Lower lobe of right lung (tissue), 2 donors: ENCODE results near the gene RAP1A. TPM values are rescaled to one million over a fixed set of nuclear protein-coding genes. Genes with fewer than 3 reads are reported as not detected.

Experiments used
- ATAC-seq, 2 donors: fragments of 200-7000 bp; cut with Tn5 transposase; one replicate each; pipeline ENCODE4 v1.9.1; 2020 to 2022; ENCODE audit warnings: mild to moderate bottlenecking in 2 of 2, moderate library complexity in 2 of 2
- DNase-seq: peaks from one replicate; pipeline ENCODE4 v3.0.0-alpha.2; 2020
- H3K27ac ChIP-seq: fragments of 200-600 bp; one replicate; pipeline ENCODE4 v1.8.0; 2022
- H3K27me3 ChIP-seq: fragments of 200-600 bp; one replicate; pipeline ENCODE4 v1.8.0; 2022; ENCODE audit warnings: low read depth
- H3K36me3 ChIP-seq: fragments of 200-600 bp; one replicate; pipeline ENCODE4 v1.8.0; 2022; ENCODE audit warnings: mild to moderate bottlenecking
- H3K4me1 ChIP-seq: fragments of 200-600 bp; one replicate; pipeline ENCODE4 v1.8.0; 2022
- H3K4me3 ChIP-seq: fragments of 200-600 bp; one replicate; pipeline ENCODE4 v1.8.0; 2022; ENCODE audit warnings: mild to moderate bottlenecking
- H3K9me3 ChIP-seq: fragments of 200-600 bp; one replicate; pipeline ENCODE4 v1.8.0; 2022
- intact Hi-C: fragments of 100-400 bp; cut with DNase I; formaldehyde crosslinking; loops from one replicate; pipeline ENCODE4 v1.11.0; 2022
- total RNA-seq: library from RNA; stranded (reverse); fragmentation: NEBNext Ultra II Directional; extraction: Animal tissue kit (Norgen Biotek cat#: 25700); gene quantifications from one replicate; pipeline ENCODE4 v1.2.1, GENCODE V29; 2021
- TF ChIP-seq, protein P1 (sequence below): fragments of 200-600 bp; IDR thresholded peaks from one replicate; pipeline ENCODE4 v1.8.0; 2022; ENCODE audit warnings: antibody characterized with exemption, mild to moderate bottlenecking
- donor health status: DM: no; HTN: yes; CAD: no; lungs with severe emphysema.

Gene RAP1A
- total RNA-seq, 1 donor from 2014 or later: 134 TPM

DNA sequence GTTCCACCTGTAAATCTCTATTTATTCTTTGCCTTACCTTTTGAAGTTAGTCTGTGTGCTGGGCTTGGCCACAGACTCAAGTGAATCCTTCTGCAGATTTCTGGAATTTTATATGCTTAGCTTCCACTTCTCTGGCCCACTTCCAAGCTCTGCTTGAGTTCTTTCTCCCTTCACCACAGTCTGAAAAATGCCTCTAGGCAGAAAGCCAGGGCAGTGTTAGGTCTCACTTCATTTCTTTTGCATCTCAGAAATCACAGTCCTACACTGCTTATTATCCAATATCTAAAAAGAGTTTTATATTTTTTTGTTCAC is 70.7 kb downstream of the RAP1A start:
- ATAC-seq (peak; percentile 41 to 70), DNase-seq (no peak)
- Histone ChIP-seq H3K4me1 (peaks cover 17% of the 10 kb centered on the region), H3K27me3 (no peaks in the 10 kb centered on the region), H3K4me3 (no peak overlapping the region), H3K27ac (no peak overlapping the region), H3K9me3 (peaks cover 4% of the 10 kb centered on the region), H3K36me3 (peaks cover 31% of the 10 kb centered on the region)
- TF ChIP-seq, protein P1, sequence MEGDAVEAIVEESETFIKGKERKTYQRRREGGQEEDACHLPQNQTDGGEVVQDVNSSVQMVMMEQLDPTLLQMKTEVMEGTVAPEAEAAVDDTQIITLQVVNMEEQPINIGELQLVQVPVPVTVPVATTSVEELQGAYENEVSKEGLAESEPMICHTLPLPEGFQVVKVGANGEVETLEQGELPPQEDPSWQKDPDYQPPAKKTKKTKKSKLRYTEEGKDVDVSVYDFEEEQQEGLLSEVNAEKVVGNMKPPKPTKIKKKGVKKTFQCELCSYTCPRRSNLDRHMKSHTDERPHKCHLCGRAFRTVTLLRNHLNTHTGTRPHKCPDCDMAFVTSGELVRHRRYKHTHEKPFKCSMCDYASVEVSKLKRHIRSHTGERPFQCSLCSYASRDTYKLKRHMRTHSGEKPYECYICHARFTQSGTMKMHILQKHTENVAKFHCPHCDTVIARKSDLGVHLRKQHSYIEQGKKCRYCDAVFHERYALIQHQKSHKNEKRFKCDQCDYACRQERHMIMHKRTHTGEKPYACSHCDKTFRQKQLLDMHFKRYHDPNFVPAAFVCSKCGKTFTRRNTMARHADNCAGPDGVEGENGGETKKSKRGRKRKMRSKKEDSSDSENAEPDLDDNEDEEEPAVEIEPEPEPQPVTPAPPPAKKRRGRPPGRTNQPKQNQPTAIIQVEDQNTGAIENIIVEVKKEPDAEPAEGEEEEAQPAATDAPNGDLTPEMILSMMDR: no peak
- intact Hi-C loops: no loop called here

DNA sequence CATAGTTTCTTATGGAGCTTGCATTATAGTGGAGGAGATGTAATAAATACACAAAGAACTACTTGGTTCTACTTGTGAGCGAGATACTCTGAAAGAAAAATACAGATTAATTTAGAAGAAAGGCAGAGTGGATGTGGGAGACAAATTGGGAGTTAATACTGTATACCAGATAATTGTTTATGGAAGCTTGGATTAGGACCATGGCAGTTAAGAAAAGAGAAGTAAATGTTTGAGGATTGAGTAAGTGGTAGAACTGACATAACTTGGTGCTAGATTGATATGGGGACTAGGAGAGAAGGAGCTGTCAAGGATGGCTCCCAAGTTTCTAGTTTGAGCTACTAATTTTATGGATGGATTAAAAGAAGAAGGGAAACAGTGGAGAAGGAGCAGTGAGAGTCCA is 72.3 kb downstream of the RAP1A start:
- TF ChIP-seq, protein P1: no peak
- DNase-seq (no peak), ATAC-seq (no peak)
- H3K9me3 ChIP-seq: no peaks in the 10 kb centered on the region
- H3K4me3 ChIP-seq: no peak overlapping the region
- peaks cover 47% of the 10 kb centered on the region for H3K36me3 ChIP-seq
- H3K27ac ChIP-seq: no peak overlapping the region
- peaks cover 17% of the 10 kb centered on the region for H3K4me1 ChIP-seq
- intact Hi-C loops: no loop called here
- H3K27me3 ChIP-seq: no peaks in the 10 kb centered on the region

DNA sequence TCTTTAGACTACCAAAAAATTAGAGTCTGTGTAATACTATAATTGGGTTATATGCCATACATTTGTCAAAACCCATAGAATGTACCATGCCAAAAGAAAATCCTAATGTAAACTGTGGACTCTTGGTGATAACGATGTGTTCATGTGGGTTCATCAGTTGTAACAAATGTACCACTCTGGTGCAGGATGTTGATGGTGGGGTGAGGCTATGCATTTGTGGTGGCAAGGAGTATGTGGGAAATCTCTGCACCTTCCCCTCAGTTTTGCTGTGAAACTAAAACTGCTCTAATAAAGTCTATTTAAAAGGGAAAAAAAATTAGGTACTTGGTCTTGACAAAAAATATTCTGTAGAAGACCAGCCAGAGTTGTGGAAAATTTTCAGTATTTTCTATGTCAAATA is 76.2 kb downstream of the RAP1A start:
- no peaks in the 10 kb centered on the region for H3K9me3 ChIP-seq
- TF ChIP-seq, protein P1: no peak
- DNase-seq (no peak), ATAC-seq (no peak)
- H3K4me1 ChIP-seq: peaks cover 5% of the 10 kb centered on the region
- no peak overlapping the region for H3K27ac ChIP-seq
- H3K36me3 ChIP-seq: peaks cover 86% of the 10 kb centered on the region
- no peak overlapping the region for H3K4me3 ChIP-seq
- intact Hi-C loops: no loop called here
- no peaks in the 10 kb centered on the region for H3K27me3 ChIP-seq

DNA sequence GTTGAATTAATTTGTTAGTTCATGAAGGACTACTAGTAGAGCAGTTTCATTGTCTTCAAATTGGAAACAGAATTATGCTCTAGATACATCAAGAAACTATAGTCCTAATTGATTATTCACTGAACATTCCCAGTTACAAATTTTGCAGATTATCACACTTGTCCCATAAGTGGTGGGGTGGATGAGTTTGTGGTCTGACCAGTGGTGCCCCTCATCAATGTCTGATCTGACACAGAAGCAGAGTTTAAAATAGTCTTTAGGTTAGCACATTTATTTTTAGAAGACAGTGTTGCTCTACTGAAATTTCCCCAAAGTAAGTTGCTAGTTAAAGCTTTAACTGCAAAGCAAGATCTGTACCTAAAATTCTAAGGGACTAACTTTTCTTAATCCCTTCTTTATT is 76.7 kb downstream of the RAP1A start:
- Histone ChIP-seq H3K4me1 (no peaks in the 10 kb centered on the region), H3K4me3 (no peak overlapping the region), H3K27me3 (no peaks in the 10 kb centered on the region), H3K9me3 (no peaks in the 10 kb centered on the region), H3K27ac (no peak overlapping the region), H3K36me3 (peaks cover 92% of the 10 kb centered on the region)
- ATAC-seq (no peak), DNase-seq (no peak)
- TF ChIP-seq, protein P1: no peak
- intact Hi-C loops: no loop called here

DNA sequence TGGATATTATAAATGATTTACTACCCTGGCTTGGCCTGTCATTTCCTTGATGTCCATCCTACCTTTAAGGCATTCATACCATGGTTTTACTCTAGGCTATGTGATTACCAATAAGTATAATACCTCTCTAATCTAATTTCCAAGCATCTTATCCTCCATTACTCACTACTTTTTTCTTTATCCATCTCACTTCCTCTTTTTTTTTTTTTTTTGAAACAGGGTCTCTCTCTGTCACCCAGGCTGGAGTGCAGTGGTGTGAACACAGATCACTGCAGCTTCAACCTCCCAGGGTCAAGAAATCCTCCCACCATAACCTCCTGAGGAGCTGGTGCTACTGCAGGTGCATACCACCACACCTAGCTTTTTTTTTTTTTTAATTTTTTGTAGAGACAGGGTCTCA is 79.7 kb downstream of the RAP1A start:
- ATAC-seq (no peak), DNase-seq (no peak)
- intact Hi-C loops: no loop called here
- Histone ChIP-seq H3K4me1 (no peaks in the 10 kb centered on the region), H3K4me3 (no peak overlapping the region), H3K27ac (no peak overlapping the region), H3K36me3 (peaks cover 100% of the 10 kb centered on the region), H3K9me3 (no peaks in the 10 kb centered on the region), H3K27me3 (no peaks in the 10 kb centered on the region)
- TF ChIP-seq, protein P1: no peak

DNA sequence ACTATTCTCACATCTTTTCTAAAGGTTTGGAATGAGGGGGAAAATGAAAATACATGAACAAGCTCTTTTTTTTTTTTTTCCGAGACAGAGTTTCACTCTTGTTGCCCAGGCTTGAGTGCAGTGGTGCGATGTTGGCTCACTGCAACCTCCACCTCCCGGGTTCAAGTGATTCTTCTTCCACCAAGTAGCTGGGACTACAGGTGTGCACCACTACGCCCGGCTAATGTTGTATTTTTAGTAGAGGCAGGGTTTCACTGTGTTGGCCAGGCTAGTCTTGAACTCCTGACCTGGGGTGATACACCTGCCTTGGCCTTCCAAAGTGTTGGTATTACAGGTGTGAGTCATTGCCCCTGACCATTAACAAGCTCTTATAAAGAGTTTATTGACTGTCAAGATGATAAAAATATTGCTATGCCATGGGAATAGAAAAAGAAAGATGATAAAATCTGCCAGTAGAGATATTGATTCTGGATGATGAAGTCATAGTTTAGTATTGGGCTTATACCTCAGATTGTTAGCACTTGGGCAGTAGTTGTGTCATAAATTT is 83.0 kb downstream of the RAP1A start:
- peaks cover 4% of the 10 kb centered on the region for H3K4me1 ChIP-seq
- peaks cover 99% of the 10 kb centered on the region for H3K36me3 ChIP-seq
- H3K27ac ChIP-seq: no peak overlapping the region
- no peak overlapping the region for H3K4me3 ChIP-seq
- no peaks in the 10 kb centered on the region for H3K9me3 ChIP-seq
- DNase-seq (no peak), ATAC-seq (no peak)
- TF ChIP-seq, protein P1: no peak
- H3K27me3 ChIP-seq: no peaks in the 10 kb centered on the region
- intact Hi-C loops: no loop called here
